Left ventricle myocardium inferior (tissue), 1 donor: ENCODE measurements around the gene PARP1. TPM values are rescaled to one million over a fixed set of nuclear protein-coding genes. Genes with fewer than 3 reads are reported as not detected.

Source experiments
- DNase-seq: peaks from one replicate; pipeline ENCODE4 v3.0.0-alpha.2; 2020
- H3K27ac ChIP-seq: fragments of 200-600 bp; replicated peaks from 2 replicates; pipeline ENCODE4 v1.8.0; 2021
- H3K27me3 ChIP-seq: fragments of 200-600 bp; 2 replicates; pipeline ENCODE4 v1.8.0; 2021; ENCODE audit warnings: low read depth
- H3K36me3 ChIP-seq: fragments of 200-600 bp; 2 replicates; pipeline ENCODE4 v1.8.0; 2021
- H3K4me1 ChIP-seq: fragments of 200-600 bp; 2 replicates; pipeline ENCODE4 v1.8.0; 2021
- H3K4me3 ChIP-seq: fragments of 200-600 bp; 2 replicates; pipeline ENCODE4 v1.8.0; 2021; ENCODE audit warnings: mild to moderate bottlenecking, moderate library complexity
- H3K9me3 ChIP-seq: fragments of 200-600 bp; replicated peaks from 2 replicates; pipeline ENCODE4 v1.8.0; 2021
- CTCF ChIP-seq: fragments of 200-600 bp; IDR thresholded peaks from 2 replicates; pipeline ENCODE4 v1.8.0; 2021; ENCODE audit warnings: antibody characterized with exemption, mild to moderate bottlenecking, borderline replicate concordance
- intact Hi-C: fragments of 100-400 bp; cut with micrococcal nuclease; formaldehyde crosslinking; loops from one replicate; pipeline ENCODE4 v1.11.0; 2022
- long read RNA-seq: library from polyadenylated mRNA; unstranded; transcript quantifications from one replicate; pipeline ENCODE4 v2.0.0, GENCODE V29; 2021
- total RNA-seq: library from RNA; stranded (reverse); fragmentation: NEBNext Ultra II Directional; extraction: Animal tissue kit (Norgen Biotek cat#: 25700); gene quantifications from one replicate; pipeline ENCODE4 v1.2.1, GENCODE V29; 2021
- donor health status: DM: no; HTN: yes; CAD: no; lungs with severe emphysema.

PARP1 gene
- 138 TPM for total RNA-seq
- long read RNA-seq, transcript PARP1-203 (23 exons, 3,958 nt): major isoform, 303 of 353 reads
- long read RNA-seq, transcript PARP1-204 (4 exons, 830 nt): minor isoform, 9 of 353 reads
- long read RNA-seq, partial matches to known transcripts: 35 of 353 reads
- long read RNA-seq, other reads (novel, unspliced or antisense): 6 of 353 reads

- H3K9me3 ChIP-seq: no peaks in the 10 kb centered on the region
- H3K4me3 ChIP-seq: peak within 1 kb of the TSS; percentile 94
- TF ChIP-seq CTCF: peak; percentile 93
- peak; percentile 90 for DNase-seq
- intact Hi-C loops: no loop called here
- no peaks in the 10 kb centered on the region for H3K36me3 ChIP-seq
- H3K27ac ChIP-seq: peak within 1 kb of the TSS; percentile 93
- no peaks in the 10 kb centered on the region for H3K27me3 ChIP-seq
- H3K4me1 ChIP-seq: peaks cover 52% of the 10 kb centered on the region
These were observed at the start of gene PARP1 for GRCh38 chr1:226407497-226408284. Gene PARP1, minus strand, starts transcription at chr1:226408093. Its CDS starts 164 bp downstream, at chr1:226407929.

- Histone ChIP-seq H3K4me3 (no peak overlapping the region), H3K27me3 (peaks cover 15% of the 10 kb centered on the region), H3K36me3 (no peaks in the 10 kb centered on the region), H3K27ac (no peak overlapping the region), H3K4me1 (no peaks in the 10 kb centered on the region), H3K9me3 (peaks cover 6% of the 10 kb centered on the region)
- no peak for TF ChIP-seq CTCF
- DNase-seq: no peak
- intact Hi-C loops: no loop called here
These were observed 49.4 kb upstream of the PARP1 start for GRCh38 chr1:226457307-226457712.

GRCh38 chr1:226455843-226456242 is 48.0 kb upstream of the PARP1 start:
- Histone ChIP-seq H3K27me3 (peaks cover 20% of the 10 kb centered on the region), H3K36me3 (no peaks in the 10 kb centered on the region), H3K4me3 (no peak overlapping the region), H3K27ac (no peak overlapping the region), H3K9me3 (no peaks in the 10 kb centered on the region), H3K4me1 (no peaks in the 10 kb centered on the region)
- no peak for TF ChIP-seq CTCF
- intact Hi-C loops: no loop called here
- DNase-seq: no peak

GRCh38 chr1:226454349-226454748 is 46.5 kb upstream of the PARP1 start:
- Histone ChIP-seq H3K4me1 (no peaks in the 10 kb centered on the region), H3K27me3 (peaks cover 20% of the 10 kb centered on the region), H3K9me3 (no peaks in the 10 kb centered on the region), H3K36me3 (no peaks in the 10 kb centered on the region), H3K4me3 (no peak overlapping the region), H3K27ac (no peak overlapping the region)
- no peak for DNase-seq
- intact Hi-C loops: no loop called here
- no peak for TF ChIP-seq CTCF

- Histone ChIP-seq H3K4me3 (no peak overlapping the region), H3K4me1 (no peaks in the 10 kb centered on the region), H3K27ac (no peak overlapping the region), H3K36me3 (no peaks in the 10 kb centered on the region), H3K9me3 (no peaks in the 10 kb centered on the region), H3K27me3 (peaks cover 20% of the 10 kb centered on the region)
- DNase-seq: no peak
- no peak for TF ChIP-seq CTCF
- intact Hi-C loops: no loop called here
These were observed 45.3 kb upstream of the PARP1 start for GRCh38 chr1:226453015-226453704.
